OCI-LY7 (cell line): ENCODE results near the gene LBR. TPM values are rescaled to one million over a fixed set of nuclear protein-coding genes. Genes with fewer than 3 reads are reported as not detected.

Experiments
- BruUV-seq: library from RNA; stranded (reverse); fragments of 400-500 nt; replicated peaks from 2 replicates; lab custom pipeline; 2021; lab: Mats Ljungman, UMichigan
- CTCF ChIA-PET: fragments of 300-600 bp; sonication (Branson Sonifier 250); formaldehyde crosslinking; loops from one replicate; lab custom pipeline; 2022; ENCODE audit warnings: antibody characterized with exemption; ENCODE audit not compliant: unreplicated experiment; lab: Charles Lee
- POLR2A ChIA-PET: fragments of 300-600 bp; sonication (Branson Sonifier 250); formaldehyde crosslinking; loops from one replicate; lab custom pipeline; 2022; ENCODE audit warnings: antibody characterized with exemption; lab: Charles Lee
- DNase-seq: peaks from one replicate; pipeline ENCODE4 v3.0.0-alpha.2; 2015; ENCODE audit warnings: low spot score
- H2AFZ ChIP-seq: fragments of 200-600 bp; sonication (generic), shearing (Covaris generic); 2 replicates; pipeline ENCODE4 v1.6.1; 2014; ENCODE audit warnings: mild to moderate bottlenecking, antibody characterized with exemption, low read length, moderate library complexity
- H3K27ac ChIP-seq: fragments of 200-600 bp; sonication (generic); 2 replicates; pipeline ENCODE4 v1.5.1; 2014; ENCODE audit warnings: mixed run types, low read depth, mild to moderate bottlenecking, moderate library complexity, low read length, inconsistent platforms; ENCODE audit not compliant: poor library complexity, severe bottlenecking
- H3K36me3 ChIP-seq: fragments of 200-600 bp; sonication (generic); 2 replicates; pipeline ENCODE4 v1.6.1; 2014; ENCODE audit warnings: mild to moderate bottlenecking, antibody characterized with exemption, low read length, moderate library complexity, mixed read lengths; ENCODE audit not compliant: insufficient read depth
- H3K4me1 ChIP-seq: fragments of 200-600 bp; sonication (generic); 2 replicates; pipeline ENCODE4 v1.5.1; 2014; ENCODE audit warnings: mild to moderate bottlenecking, low read length; ENCODE audit not compliant: insufficient read depth, poor library complexity, severe bottlenecking
- H3K4me2 ChIP-seq: fragments of 200-600 bp; sonication (generic); 2 replicates; pipeline ENCODE4 v1.6.1; 2014; ENCODE audit warnings: mild to moderate bottlenecking, low read length
- H3K4me3 ChIP-seq: fragments of 200-600 bp; sonication (generic); 2 replicates; pipeline ENCODE4 v1.5.1; 2014; ENCODE audit warnings: mild to moderate bottlenecking, low read depth, low read length; ENCODE audit not compliant: poor library complexity, severe bottlenecking
- H3K79me2 ChIP-seq: fragments of 200-600 bp; sonication (generic); 2 replicates; pipeline ENCODE4 v1.6.1; 2016; ENCODE audit warnings: low read depth, mild to moderate bottlenecking, low read length, moderate library complexity, mixed read lengths; ENCODE audit not compliant: insufficient read depth
- H3K9me2 ChIP-seq: fragments of 200-600 bp; sonication (generic); 2 replicates; pipeline ENCODE4 v1.6.1; 2016; ENCODE audit warnings: mild to moderate bottlenecking, low read length, mixed read lengths; ENCODE audit not compliant: insufficient read depth
- H3K9me3 ChIP-seq: fragments of 200-600 bp; sonication (generic); 2 replicates; pipeline ENCODE4 v1.6.1; 2014; ENCODE audit warnings: mild to moderate bottlenecking, mixed run types, low read length, mixed read lengths
- H4K20me1 ChIP-seq: fragments of 200-600 bp; sonication (generic); 2 replicates; pipeline ENCODE4 v1.6.1; 2014; ENCODE audit warnings: mild to moderate bottlenecking, antibody characterized with exemption, low read length, moderate library complexity, mixed read lengths; ENCODE audit not compliant: insufficient read depth
- CTCF ChIP-seq: fragments of 200-600 bp; sonication (generic); conservative IDR thresholded peaks from 2 replicates; pipeline ENCODE4 v1.5.1; 2014; ENCODE audit warnings: mild to moderate bottlenecking, antibody characterized with exemption, low read length, moderate library complexity, mixed read lengths
- EZH2phosphoT487 ChIP-seq: fragments of 200-600 bp; sonication (generic); IDR thresholded peaks from 2 replicates; pipeline ENCODE4 v1.6.1; 2018; ENCODE audit warnings: low read depth, borderline replicate concordance, mild to moderate bottlenecking, mixed run types, antibody characterized with exemption, low read length, moderate library complexity, mixed read lengths
- intact Hi-C: fragments of 100-400 bp; cut with micrococcal nuclease; formaldehyde crosslinking; loops from one replicate; pipeline ENCODE4 v1.10.0; 2022; ENCODE audit not compliant: unreplicated experiment
- total RNA-seq, 2 experiments: library from RNA; depleted of rRNA in 1 of 2; stranded (reverse); fragments of >200 nt in 1 of 2; shearing (Covaris generic) in 1 of 2; gene quantifications; 2 replicates each; pipeline ENCODE4 v1.2.3, GENCODE V29; 2014 to 2022

LBR gene
- total RNA-seq, 2 experiments from 2014 or later: 117 to 288 TPM

GRCh38 chr1:225424562-225425200 lies 3.2 kb downstream of the LBR start:
- peaks cover 50% of the 10 kb centered on the region for H4K20me1 ChIP-seq

GRCh38 chr1:225423518-225423855 lies 4.4 kb downstream of the LBR start:
- no peaks in the 10 kb centered on the region for H3K9me2 ChIP-seq
- no peaks in the 10 kb centered on the region for H3K9me3 ChIP-seq
- H3K27ac ChIP-seq: no peak overlapping the region
- peaks cover 93% of the 10 kb centered on the region for H3K79me2 ChIP-seq
- ChIA-PET POLR2A (interaction anchor here (0.7 to 12.2 kb wide), 6 partner anchors 9 to 44 kb away, joined by 3 to 242 read pairs (median 12); no protein-coding TSS in a partner anchor), CTCF (no interaction called here)
- BruUV-seq: no TSS peak
- peak overlapping the region; percentile 85 for H3K4me3 ChIP-seq
- peaks cover 85% of the 10 kb centered on the region for H3K36me3 ChIP-seq
- no peak for DNase-seq
- no peak for TF ChIP-seq CTCF
- no peak for TF ChIP-seq EZH2phosphoT487
- no peak overlapping the region for H2AFZ ChIP-seq
- intact Hi-C loops: loop anchor here (10.0 kb wide), 1 partner anchor 989 kb away; the partner anchor contains the start of gene WDR26
- peak overlapping the region; percentile 96 for H3K4me2 ChIP-seq
- H4K20me1 ChIP-seq: peaks cover 52% of the 10 kb centered on the region
- H3K4me1 ChIP-seq: peaks cover 33% of the 10 kb centered on the region

More at GRCh38 chr1:225424562-225425200, 3.2 kb downstream of the LBR start:
- Histone ChIP-seq H3K79me2 (peaks cover 81% of the 10 kb centered on the region), H3K9me2 (no peaks in the 10 kb centered on the region), H2AFZ (no peak overlapping the region), H3K4me3 (peak overlapping the region; percentile 85), H3K36me3 (peaks cover 73% of the 10 kb centered on the region), H3K4me1 (peaks cover 41% of the 10 kb centered on the region), H3K4me2 (peak overlapping the region; percentile 96), H3K9me3 (no peaks in the 10 kb centered on the region), H3K27ac (no peak overlapping the region)
- no TSS peak for BruUV-seq
- no peak for DNase-seq
- ChIA-PET POLR2A (interaction anchor here (0.6 to 12.2 kb wide), 13 partner anchors 10 to 569 kb away, joined by 3 to 242 read pairs (median 4); no protein-coding TSS in a partner anchor), CTCF (interaction anchor here (1.2 kb wide), 1 partner anchor 16 kb away, joined by 3 read pairs; no protein-coding TSS in a partner anchor)
- intact Hi-C loops: loop anchor here (5.0 to 10.0 kb wide), 3 partner anchors 228 to 990 kb away; partner anchors contain the start of genes ENAH, LEFTY2 and WDR26
- TF ChIP-seq EZH2phosphoT487 (no peak), CTCF (no peak)
